OCI-LY1 (cell line): ENCODE results near the gene PXN.

Source experiments
- CTCF ChIP-seq: fragments of 200-600 bp; sonication (generic), shearing (Covaris generic); IDR thresholded peaks from 2 replicates; pipeline ENCODE4 v1.5.1; 2017; ENCODE audit warnings: mild to moderate bottlenecking, antibody characterized with exemption, low read length, moderate library complexity, mixed read lengths
- EZH2 ChIP-seq: fragments of 200-600 bp; sonication (generic), shearing (Covaris generic); IDR thresholded peaks from 2 replicates; pipeline ENCODE4 v1.8.0; 2017; ENCODE audit warnings: borderline replicate concordance, mixed run types, mild to moderate bottlenecking, antibody characterized with exemption, low read length, moderate library complexity, mixed read lengths

DNA sequence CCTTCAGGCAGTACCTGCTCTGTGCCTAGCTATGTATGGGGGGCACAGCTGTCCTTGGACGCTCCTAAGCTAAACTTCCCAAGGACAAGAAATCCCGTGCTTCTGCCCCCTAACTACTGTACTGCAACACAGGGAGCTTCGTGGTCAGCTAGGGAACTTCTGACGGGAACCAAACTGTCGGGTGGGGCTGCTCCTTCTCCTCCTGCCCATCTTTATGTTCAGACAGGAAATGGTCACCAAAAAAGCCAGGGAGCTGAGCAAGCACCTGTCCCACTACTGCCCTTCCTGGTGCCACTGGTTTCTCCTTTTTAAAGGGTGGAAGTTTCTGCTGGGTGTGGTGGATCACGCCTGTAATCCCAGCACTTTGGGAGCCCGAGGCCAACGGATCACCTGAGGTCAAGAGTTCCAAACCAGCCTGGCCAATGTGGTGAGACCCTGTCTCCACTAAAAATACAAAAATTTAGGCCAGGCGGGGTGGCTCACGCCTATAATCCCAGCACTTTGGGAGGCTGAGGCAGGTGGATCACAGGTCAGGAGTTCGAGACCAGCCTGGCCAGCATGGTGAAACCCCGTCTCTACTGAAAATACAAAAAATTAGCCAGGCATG, 26.6 kb downstream of the PXN start:
- TF ChIP-seq CTCF (no peak), EZH2 (no peak)
